ENCODE results near the gene ABHD8. TPM values are rescaled to one million over a fixed set of nuclear protein-coding genes. Genes with fewer than 3 reads are reported as not detected.

Gene ABHD8
- total and polyA plus RNA-seq, 2 donors (not counting 1 experiment from before 2014, with no cell fraction given): 3.9 to 16.8 TPM

DNA sequence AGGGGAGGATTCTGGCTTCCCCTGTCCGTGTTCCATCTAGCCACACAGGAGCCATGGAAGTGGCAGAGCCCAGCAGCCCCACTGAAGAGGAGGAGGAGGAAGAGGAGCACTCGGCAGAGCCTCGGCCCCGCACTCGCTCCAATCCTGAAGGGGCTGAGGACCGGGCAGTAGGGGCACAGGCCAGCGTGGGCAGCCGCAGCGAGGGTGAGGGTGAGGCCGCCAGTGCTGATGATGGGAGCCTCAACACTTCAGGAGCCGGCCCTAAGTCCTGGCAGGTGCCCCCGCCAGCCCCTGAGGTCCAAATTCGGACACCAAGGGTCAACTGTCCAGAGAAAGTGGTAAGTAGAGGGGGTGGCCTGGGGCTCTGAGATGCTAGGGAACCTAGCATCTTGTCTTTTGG, 34.5 kb downstream of the ABHD8 start:
- Histone ChIP-seq H3K4me3 (replicated peaks in 1 of 4; ENCODE audit: control extremely low read depth in 1 of 4, insufficient read depth in 1 of 4, low read depth in 3 of 4, low read length in 4 of 4) (no peak overlapping the region), H3K4me1 (ENCODE audit: control insufficient read depth, extremely low read depth, insufficient read depth, low read length) (no peaks in the 10 kb centered on the region), H4K20me1 (ENCODE audit: control insufficient read depth, extremely low read depth, insufficient read depth, low read length) (no peaks in the 10 kb centered on the region), H3K27me3 (ENCODE audit: control insufficient read depth, insufficient read depth, low read length) (no peaks in the 10 kb centered on the region), H3K9ac (ENCODE audit: insufficient read depth, low read length) (no peak overlapping the region), H3K4me2 (ENCODE audit: extremely low read depth, insufficient read depth, low read length) (no peak overlapping the region), H3K27ac (ENCODE audit: insufficient read depth, low read length) (no peak overlapping the region), H3K36me3 (ENCODE audit: control insufficient read depth, insufficient read depth, low read length) (peaks cover 9% of the 10 kb centered on the region), H3K79me2 (ENCODE audit: control insufficient read depth, insufficient read depth, low read length) (peaks cover 5% of the 10 kb centered on the region), H2AFZ (ENCODE audit: low read length) (no peak overlapping the region), H3K9me3 (ENCODE audit: control insufficient read depth, insufficient read depth, low read depth, low read length) (no peaks in the 10 kb centered on the region)
- TF ChIP-seq EZH2 (IDR thresholded peaks at IDR 0.05; ENCODE audit: low read length, missing control alignments): no peak
- no peak for DNase-seq (ENCODE audit: low read depth in 2 of 2)

- Histone ChIP-seq H3K9ac (ENCODE audit: insufficient read depth, low read length) (peak within 1 kb of the TSS; percentile 60), H3K36me3 (ENCODE audit: control insufficient read depth, insufficient read depth, low read length) (peaks cover 6% of the 10 kb centered on the region), H4K20me1 (ENCODE audit: control insufficient read depth, extremely low read depth, insufficient read depth, low read length) (no peaks in the 10 kb centered on the region), H3K4me2 (ENCODE audit: extremely low read depth, insufficient read depth, low read length) (peak within 1 kb of the TSS; percentile 69), H3K9me3 (ENCODE audit: control insufficient read depth, insufficient read depth, low read depth, low read length) (no peaks in the 10 kb centered on the region), H3K79me2 (ENCODE audit: control insufficient read depth, insufficient read depth, low read length) (peaks cover 5% of the 10 kb centered on the region), H2AFZ (ENCODE audit: low read length) (peak within 1 kb of the TSS; percentile 71), H3K4me1 (ENCODE audit: control insufficient read depth, extremely low read depth, insufficient read depth, low read length) (no peaks in the 10 kb centered on the region), H3K4me3 (replicated peaks in 1 of 4; ENCODE audit: control extremely low read depth in 1 of 4, insufficient read depth in 1 of 4, low read depth in 3 of 4, low read length in 4 of 4) (peak within 1 kb of the TSS; percentile 63 to 98 (median 92)), H3K27me3 (ENCODE audit: control insufficient read depth, insufficient read depth, low read length) (no peaks in the 10 kb centered on the region), H3K27ac (ENCODE audit: insufficient read depth, low read length) (peak within 1 kb of the TSS; percentile 65)
- TF ChIP-seq, protein P1, sequence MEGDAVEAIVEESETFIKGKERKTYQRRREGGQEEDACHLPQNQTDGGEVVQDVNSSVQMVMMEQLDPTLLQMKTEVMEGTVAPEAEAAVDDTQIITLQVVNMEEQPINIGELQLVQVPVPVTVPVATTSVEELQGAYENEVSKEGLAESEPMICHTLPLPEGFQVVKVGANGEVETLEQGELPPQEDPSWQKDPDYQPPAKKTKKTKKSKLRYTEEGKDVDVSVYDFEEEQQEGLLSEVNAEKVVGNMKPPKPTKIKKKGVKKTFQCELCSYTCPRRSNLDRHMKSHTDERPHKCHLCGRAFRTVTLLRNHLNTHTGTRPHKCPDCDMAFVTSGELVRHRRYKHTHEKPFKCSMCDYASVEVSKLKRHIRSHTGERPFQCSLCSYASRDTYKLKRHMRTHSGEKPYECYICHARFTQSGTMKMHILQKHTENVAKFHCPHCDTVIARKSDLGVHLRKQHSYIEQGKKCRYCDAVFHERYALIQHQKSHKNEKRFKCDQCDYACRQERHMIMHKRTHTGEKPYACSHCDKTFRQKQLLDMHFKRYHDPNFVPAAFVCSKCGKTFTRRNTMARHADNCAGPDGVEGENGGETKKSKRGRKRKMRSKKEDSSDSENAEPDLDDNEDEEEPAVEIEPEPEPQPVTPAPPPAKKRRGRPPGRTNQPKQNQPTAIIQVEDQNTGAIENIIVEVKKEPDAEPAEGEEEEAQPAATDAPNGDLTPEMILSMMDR (conservative IDR thresholded peaks at IDR 0.05 in 1 of 2, IDR thresholded peaks at IDR 0.05 in 1 of 2; ENCODE audit: low read depth in 1 of 2, low read length in 2 of 2): no peak
- TF ChIP-seq EZH2 (IDR thresholded peaks at IDR 0.05; ENCODE audit: low read length, missing control alignments): peak; percentile 83
- peak; percentile 100 for DNase-seq (ENCODE audit: low read depth in 2 of 2)
Measured at GRCh38 chr19:17266975-17267788, 36.0 kb downstream of the ABHD8 start, which contains the start of gene BABAM1. Gene BABAM1 (plus strand): TSS chr19:17267443. CDS start chr19:17268807, 1,364 bp downstream.

- Histone ChIP-seq H3K36me3 (ENCODE audit: control insufficient read depth, insufficient read depth, low read length) (peaks cover 6% of the 10 kb centered on the region), H4K20me1 (ENCODE audit: control insufficient read depth, extremely low read depth, insufficient read depth, low read length) (no peaks in the 10 kb centered on the region), H3K79me2 (ENCODE audit: control insufficient read depth, insufficient read depth, low read length) (peaks cover 5% of the 10 kb centered on the region), H3K9me3 (ENCODE audit: control insufficient read depth, insufficient read depth, low read depth, low read length) (no peaks in the 10 kb centered on the region), H3K4me3 (replicated peaks in 1 of 4; ENCODE audit: control extremely low read depth in 1 of 4, insufficient read depth in 1 of 4, low read depth in 3 of 4, low read length in 4 of 4) (no peak overlapping the region), H3K4me1 (ENCODE audit: control insufficient read depth, extremely low read depth, insufficient read depth, low read length) (no peaks in the 10 kb centered on the region), H3K27ac (ENCODE audit: insufficient read depth, low read length) (no peak overlapping the region), H3K9ac (ENCODE audit: insufficient read depth, low read length) (no peak overlapping the region), H3K4me2 (ENCODE audit: extremely low read depth, insufficient read depth, low read length) (no peak overlapping the region), H3K27me3 (ENCODE audit: control insufficient read depth, insufficient read depth, low read length) (no peaks in the 10 kb centered on the region), H2AFZ (ENCODE audit: low read length) (no peak overlapping the region)
- DNase-seq (ENCODE audit: low read depth in 2 of 2): no peak
- no peak for TF ChIP-seq EZH2 (IDR thresholded peaks at IDR 0.05; ENCODE audit: low read length, missing control alignments)
- TF ChIP-seq, protein P1 (conservative IDR thresholded peaks at IDR 0.05 in 1 of 2, IDR thresholded peaks at IDR 0.05 in 1 of 2; ENCODE audit: low read depth in 1 of 2, low read length in 2 of 2): no peak
Measured at GRCh38 chr19:17266589-17266974, 36.6 kb downstream of the ABHD8 start.
